ENCODE results near the gene FRS2.
"Not testable (repeated sequence)": the region's sequence is repeated elsewhere in the genome, so short reads cannot be mapped to it uniquely, and the experiment has no call there.

The FRS2 gene

DNA sequence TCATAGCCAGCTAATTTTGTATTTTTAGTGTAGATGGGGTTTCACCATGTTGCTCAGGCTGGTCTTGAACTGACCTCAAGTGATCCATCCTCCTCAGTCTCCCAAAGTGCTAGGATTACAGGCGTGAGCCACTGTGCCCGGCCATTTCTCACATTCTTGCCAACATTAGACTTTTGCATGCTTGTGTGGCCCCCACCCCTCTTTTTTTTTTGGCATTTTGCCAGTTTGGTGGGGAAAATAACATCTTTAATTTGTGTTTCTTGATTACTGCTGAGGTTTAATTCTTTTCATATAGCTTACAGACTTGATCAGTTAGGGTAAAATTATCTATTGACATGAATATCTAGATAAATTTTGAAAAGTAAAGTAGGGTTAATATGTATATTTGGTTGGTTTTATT, 118.9 kb downstream of the FRS2 start:
- no peak for DNase-seq

DNA sequence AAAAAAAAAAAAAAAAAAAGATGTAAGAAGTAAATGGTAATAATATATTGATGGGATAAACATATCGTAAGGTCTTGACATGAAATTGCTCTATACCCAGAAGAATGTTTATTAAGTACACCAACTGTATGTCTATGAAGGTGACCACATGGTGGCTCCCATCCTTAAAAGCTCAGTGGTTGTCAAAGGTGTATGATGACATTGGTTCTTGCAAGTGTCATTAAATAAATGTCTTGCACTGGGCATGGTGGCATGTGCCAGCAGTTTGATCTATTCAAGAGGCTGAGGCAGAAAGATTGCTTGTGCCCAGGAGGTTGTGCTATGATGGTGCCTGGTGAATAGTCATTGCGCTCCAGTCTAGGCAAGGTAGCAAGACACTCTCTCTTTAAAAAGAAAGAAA, 125.5 kb downstream of the FRS2 start:
- no peak for DNase-seq

DNA sequence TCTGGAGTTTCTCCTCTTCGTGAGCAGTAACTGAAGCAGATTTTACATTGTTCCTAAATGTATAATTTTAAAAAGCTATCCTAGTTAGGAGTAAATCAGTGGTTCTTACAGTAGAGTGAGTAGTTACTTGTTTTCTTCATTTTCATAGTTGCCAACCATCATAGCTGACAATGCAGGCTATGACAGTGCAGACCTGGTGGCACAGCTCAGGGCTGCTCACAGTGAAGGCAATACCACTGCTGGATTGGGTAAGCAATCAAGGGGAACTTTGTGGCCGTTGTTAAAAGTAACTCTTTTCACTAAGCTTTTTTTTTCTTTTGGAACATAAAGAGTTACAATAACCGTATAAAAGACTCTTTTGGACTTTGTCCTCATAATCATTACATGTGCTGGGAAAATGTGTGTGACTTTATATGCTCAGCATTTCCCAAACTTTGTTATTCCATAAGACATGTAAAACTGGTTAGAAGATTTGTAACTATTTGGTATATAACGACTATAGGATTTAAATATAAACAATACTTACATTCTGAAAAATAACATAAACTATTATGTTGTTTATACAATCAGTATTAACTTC, 128.1 kb downstream of the FRS2 start:
- DNase-seq: no peak

DNA sequence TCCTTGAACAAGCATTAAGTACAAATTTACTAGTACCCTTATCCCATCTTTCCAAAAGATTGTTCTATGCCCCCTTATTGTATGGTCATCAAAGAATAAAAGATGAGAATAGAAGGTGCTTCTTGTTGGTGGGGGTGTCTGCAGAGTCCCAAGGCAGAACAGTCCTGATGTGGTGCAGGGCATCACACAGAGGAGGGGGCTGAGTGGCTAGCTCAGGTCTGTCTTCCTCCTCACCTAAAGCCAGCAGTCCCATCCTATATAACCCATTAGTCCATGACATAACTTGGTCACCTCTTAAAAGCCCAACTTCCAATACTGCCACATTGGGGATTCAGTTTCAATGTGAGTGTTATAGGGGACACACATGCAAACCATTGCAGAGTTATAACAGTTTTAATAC, 130.6 kb downstream of the FRS2 start:
- no peak for DNase-seq

DNA sequence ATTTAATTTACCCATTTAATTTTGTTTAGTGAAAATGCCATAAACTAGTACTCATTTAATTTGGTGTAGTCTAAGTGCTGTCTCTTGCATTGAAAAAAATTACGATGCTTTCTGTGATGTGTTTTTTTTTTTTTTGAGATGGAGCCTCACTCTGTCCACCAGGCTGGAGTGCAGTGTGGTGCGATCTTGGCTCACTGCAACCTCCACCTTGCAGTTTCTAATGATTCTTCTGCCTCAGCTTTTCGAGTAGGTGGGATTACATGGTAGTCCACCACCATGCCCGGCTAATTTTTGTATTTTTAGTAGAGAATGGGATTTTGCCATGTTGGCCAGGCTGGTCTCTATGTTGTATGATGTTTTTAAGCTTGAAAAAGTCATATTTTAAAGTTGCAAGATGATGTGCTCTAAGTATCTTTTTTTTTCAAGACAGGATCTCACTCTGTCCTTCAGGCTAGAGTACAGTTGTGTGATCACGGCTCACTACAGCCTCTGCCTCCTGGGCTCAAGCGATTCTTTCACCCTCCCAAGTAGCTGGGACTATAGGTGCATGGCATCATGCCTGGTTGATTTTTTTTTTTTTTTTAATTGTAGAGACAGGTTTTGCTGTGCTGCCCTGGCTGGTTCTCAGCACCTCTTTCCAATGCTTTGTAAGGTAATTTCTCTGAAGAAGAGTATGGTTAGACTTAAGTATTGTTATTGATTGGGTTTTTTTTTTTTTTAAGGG, 131.9 kb downstream of the FRS2 start:
- DNase-seq: no peak

DNA sequence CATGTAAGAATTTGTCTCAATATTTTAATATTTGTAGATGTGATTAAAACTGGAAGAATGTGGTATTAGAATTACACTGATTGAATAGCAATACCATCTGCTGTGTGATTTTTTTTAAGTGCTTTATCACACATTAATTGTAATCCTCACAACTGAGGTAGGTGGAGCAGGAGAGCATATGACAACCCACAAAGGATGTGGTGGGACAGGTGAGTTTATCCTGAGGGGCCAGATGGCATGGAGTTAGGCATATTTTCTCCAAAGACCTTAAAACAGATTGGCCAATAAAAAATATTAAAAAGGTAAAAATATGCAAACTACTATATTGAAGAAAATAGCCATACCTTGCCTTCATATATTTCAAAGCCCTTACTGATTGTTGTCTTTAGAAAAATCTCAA, 132.8 kb downstream of the FRS2 start:
- DNase-seq: no peak

DNA sequence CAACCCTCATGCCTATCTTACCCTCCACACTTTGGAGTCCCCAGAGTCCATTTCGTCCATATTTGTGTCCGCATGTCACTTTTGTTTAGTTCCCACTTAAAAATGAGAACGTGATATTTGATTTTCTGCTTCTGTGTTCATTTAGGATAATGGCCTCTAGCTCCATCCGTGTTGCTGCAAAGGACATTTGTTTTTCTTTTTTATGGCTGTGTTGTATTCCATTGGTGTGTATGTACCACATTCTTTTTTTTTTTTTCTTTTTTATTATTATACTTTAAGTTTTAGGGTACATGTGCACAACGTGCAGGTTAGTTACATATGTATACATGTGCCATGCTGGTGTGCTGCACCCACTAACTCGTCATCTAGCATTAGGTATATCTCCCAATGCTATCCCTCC, 133.4 kb downstream of the FRS2 start:
- DNase-seq: not testable (repeated sequence)

DNA sequence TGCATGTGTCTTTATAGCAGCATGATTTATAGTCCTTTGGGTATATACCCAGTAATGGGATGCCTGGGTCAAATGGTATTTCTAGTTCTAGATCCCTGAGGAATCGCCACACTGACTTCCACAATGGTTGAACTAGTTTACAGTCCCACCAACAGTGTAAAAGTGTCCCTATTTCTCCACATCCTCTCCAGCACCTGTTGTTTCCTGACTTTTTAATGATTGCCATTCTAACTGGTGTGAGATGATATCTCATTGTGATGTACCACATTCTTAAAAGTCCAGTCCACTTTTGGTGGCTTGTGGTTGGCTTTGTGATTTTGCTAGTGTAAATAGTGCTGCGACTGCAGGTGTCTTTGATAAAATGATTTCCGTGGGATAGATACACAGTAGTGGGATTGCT, 134.1 kb downstream of the FRS2 start:
- not testable (repeated sequence) for DNase-seq

DNA sequence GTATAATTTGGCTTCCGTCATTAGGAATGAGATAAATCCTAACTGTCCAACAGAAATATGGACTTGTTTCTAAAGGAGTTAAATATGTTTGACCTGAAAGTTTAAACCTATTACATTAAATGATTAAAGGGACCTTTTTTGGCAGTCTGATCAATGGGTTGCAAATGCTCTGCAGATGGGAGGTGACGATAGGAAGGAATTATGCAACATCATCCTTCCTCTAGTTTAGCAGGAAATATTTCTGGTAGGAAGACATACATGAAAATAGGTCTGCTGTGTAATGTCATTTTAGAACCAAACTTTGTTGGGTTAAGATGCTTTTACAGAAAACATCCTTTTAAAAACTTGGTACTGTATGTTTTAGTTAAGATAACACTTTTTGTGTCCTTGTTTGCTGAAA, 137.9 kb downstream of the FRS2 start:
- DNase-seq: no peak

DNA sequence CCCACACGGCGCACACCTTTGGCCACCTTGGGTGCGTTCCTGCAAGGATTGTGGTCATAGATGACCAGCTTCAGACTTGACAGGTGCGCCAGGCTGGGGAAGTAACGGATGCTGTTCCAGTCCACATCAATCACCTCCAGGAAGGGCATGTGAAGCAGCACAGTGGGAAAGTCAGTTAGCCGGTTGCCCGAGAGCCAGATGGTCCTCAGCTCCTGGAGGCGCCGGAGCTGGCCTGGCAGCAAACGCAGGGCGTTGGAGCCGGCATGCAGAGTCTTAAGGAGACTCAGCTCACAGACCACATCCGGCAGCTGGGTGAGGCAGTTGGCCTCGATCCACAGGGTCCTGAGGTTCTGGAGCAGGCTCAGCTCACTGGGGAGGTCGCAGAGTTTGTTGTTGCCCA, 139.9 kb downstream of the FRS2 start:
- DNase-seq: no peak

DNA sequence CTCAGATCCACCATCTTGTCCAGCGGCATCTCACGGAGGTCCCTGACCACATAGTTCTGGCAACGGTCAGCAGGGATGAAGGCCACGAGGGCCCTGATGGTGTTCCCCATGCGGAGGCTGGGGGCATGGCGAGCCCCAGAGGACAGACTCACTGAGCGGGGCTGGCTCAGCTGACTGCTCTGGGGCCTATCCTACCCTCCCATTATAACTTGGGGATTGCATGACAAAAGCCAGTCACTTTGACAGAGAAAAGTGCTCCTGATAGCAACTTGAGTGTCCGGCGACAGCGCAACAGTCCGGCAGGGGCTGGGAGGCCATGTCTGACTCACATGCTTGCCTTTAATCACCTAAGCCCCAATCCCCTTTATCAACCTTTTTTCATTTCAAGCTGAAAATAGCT, 140.5 kb downstream of the FRS2 start, which contains the start of gene LRRC10:
Gene LRRC10, minus strand, starts transcription at position 179 of the 400 bp plus-strand sequence. Its CDS starts 69 bp downstream, at position 110.
- no peak for DNase-seq

DNA sequence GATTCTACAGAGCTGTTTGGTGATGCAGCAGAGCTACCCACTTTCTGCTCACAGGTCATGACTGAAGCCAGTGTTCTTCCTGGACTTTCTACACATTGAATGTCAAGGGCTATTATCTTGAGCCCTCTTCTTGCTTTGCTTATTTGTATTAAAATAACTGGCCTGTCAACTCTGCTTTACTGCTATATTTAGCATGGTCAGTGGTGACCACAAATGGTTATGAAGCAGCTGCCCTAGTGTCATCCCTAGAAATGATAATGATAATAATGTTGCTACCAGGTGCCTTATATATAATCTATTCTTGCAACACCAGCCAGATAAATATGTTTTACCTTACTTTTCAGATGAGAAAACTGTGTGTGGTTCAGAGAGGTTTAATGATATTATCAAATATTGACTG, 143.2 kb downstream of the FRS2 start:
- DNase-seq: no peak

DNA sequence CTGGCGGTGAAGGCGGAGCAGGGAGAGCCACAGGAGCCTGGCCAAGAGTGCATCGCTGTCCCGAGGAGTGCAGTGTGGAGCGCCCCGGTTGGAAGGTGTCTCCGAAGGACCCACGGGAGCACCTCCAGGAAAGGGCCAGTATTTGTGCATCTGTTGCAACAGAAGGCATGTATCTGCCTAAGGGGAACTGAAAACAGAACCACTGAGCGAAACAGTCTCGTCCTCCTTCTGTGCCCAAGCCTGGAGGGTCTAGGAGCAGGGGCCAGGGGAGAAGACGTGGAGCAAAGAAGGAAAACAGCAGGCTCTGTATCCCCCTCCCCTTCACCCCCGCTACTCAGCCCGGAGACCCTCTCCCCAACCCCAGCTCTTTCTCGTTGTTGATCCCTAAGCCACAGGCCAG, 145.8 kb downstream of the FRS2 start:
- DNase-seq: no peak

DNA sequence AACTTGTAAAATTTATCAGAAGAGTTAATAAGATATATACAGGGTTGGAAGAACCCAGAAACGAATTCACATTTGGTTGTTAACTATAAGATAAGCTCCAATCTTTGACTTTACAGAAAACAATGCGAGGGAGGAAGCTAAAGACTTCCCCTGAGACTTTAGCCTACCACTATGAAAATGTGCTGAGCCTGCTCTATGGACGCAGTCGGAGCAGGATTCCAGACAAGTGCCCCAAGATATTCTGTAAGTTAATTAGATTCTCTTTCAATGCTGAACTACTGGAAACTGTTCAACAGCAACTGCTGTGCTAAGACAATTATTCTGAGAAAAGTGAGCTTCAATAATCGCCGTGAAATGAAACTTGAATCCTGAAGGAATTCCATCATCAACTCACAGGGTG, 148.9 kb downstream of the FRS2 start:
- DNase-seq: no peak

DNA sequence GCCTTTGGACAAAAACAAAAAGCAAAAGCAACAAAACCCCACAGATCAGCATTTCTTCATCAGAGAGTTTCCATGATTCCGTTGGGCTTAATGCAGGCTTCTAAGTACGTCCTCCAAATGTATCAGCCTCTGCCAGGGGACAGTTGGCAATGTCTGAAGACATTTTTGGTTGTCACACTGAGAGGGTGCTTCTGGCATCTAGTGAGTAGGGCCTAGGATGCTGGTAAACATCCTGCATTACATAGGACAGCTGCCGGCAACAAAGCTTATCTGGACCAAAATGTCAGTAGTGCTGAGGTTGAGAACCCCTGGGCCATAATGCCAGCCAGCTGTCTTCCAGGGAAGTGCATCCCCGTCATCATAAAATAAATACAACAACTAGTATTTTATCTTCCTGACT, 149.9 kb downstream of the FRS2 start:
- no peak for DNase-seq

DNA sequence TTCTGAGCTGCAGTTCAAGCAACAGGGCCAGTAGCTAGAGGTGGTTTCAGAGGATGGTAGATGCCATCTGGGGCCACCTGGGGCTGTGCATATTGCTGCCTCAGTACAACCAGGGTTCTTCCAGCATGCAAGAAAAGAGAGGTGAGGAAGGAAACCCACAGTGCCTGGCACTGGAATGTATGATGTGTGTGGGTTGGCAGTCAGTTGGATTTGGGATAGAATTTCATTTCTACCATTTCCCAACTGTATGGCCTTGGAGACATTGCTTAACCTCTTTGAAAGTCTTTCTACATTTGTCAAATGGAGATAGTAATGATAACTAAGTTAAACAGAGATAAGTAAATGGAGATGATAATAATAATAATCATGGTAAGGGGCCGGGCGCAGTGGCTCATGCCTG, 150.7 kb downstream of the FRS2 start:
- DNase-seq: no peak

DNA sequence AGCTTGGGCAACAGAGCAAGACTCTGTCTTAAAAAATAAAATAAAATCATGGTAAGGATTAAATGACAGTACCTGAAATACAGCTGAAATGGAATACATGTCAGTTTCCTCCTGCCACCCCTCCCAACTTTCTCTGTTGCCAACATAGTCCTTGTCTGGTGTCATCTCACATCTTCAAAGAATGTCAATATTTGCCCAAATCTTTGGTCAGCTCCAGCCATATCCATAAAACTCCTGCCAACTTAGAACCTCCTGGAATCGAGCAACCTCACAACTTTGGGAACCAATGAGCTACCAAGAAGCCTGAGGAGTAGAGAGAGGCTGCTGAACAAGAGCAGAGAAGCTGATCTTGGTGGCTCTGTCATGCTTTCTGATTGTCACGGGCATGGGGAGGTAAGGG, 151.4 kb downstream of the FRS2 start:
- DNase-seq: no peak

DNA sequence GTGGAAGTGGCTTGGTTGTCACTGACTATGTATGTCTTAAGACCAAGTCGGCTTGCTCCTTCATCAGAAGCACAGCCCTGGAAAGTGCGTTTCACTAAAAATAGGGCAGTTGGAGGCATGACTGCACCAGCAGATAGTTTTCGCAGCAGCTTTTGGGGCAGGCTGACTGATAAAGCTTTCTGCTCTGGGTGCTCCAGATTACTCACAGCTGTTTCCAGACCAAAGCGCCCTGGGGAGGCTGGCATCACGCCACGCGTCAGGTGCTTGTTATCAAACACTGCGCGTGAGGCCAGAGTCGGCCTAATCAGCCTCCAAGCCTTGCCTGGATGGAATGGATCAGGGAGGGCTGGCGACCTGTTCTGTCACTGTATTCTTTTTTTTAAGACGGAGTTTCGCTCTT, 153.8 kb downstream of the FRS2 start:
- no peak for DNase-seq

DNA sequence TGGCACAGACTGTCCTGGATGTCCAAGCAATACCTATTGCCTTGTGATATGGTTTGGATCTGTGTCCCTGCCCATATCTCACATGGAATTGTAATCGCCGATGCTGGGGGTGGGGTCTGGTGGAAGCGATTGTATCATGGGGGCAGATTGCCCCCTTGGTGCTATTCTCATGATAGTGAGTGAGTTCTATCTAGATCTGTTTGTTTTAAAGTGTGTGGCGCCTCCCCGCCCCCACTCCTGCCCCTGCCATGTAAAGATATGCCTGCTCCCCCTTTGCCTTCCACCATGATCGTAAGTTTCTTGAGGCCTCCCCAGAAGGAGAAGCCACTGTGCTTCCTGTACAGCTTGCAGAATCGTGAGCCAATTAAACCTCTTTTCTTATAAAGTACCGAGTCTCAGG, 157.3 kb downstream of the FRS2 start:
- no peak for DNase-seq
